CD4-positive, CD25-positive, alpha-beta regulatory T cell (primary cell): ENCODE measurements around the gene MRGPRX2. TPM values are rescaled to one million over a fixed set of nuclear protein-coding genes. Genes with fewer than 3 reads are reported as not detected.

Experiments used
- ATAC-seq, 2 donors: fragments of 150-1000 bp; cut with Tn5 transposase; one replicate each; pipeline ENCODE4 v1.10.0; 2021; ENCODE audit warnings: low read depth in 2 of 2, moderate number of reproducible peaks in 2 of 2, moderate library complexity in 1 of 2
- DNase-seq, 3 donors: peaks; one replicate each; pipeline versions ENCODE4 v3.0.0 to v3.0.0-alpha.2; 2012 to 2022; ENCODE audit warnings: mixed read lengths in 1 of 3
- H3K27ac ChIP-seq: one replicate; pipeline ENCODE4 v1.7.0; 2013; ENCODE audit warnings: mild to moderate bottlenecking, low read length; ENCODE audit not compliant: insufficient read depth, poor library complexity, severe bottlenecking
- H3K27me3 ChIP-seq: one replicate; pipeline ENCODE4 v1.7.0; 2013; ENCODE audit warnings: low read length; ENCODE audit not compliant: control insufficient read depth, insufficient read depth
- H3K36me3 ChIP-seq: one replicate; pipeline ENCODE4 v1.7.0; 2013; ENCODE audit warnings: mild to moderate bottlenecking, low read length, moderate library complexity; ENCODE audit not compliant: control insufficient read depth, insufficient read depth
- H3K4me1 ChIP-seq: 2 replicates; pipeline ENCODE4 v1.7.0; 2013; ENCODE audit warnings: mild to moderate bottlenecking, low read length; ENCODE audit not compliant: insufficient read depth, control insufficient read depth, poor library complexity, severe bottlenecking
- H3K4me3 ChIP-seq: one replicate; pipeline ENCODE4 v1.7.0; 2013; ENCODE audit warnings: low read depth, mild to moderate bottlenecking, low read length, moderate library complexity
- H3K9me3 ChIP-seq, 2 experiments: 1 replicate in 1 of 2; 2 replicates in 1 of 2; pipeline ENCODE4 v1.7.0; 2013; ENCODE audit warnings: low read length in 2 of 2, mild to moderate bottlenecking in 1 of 2, moderate library complexity in 1 of 2; ENCODE audit not compliant: control insufficient read depth in 2 of 2
- H3K27ac Mint-ChIP-seq, 3 donors: one replicate each; pipeline ENCODE4 v1.8.0; 2020 to 2022; ENCODE audit warnings: mild to moderate bottlenecking in 3 of 3, mixed read lengths in 3 of 3, moderate library complexity in 2 of 3
- H3K27me3 Mint-ChIP-seq: one replicate; pipeline ENCODE4 v1.8.0; 2022; ENCODE audit warnings: mild to moderate bottlenecking, mixed read lengths
- H3K36me3 Mint-ChIP-seq: one replicate; pipeline ENCODE4 v1.8.0; 2020; ENCODE audit warnings: mixed read lengths
- H3K4me1 Mint-ChIP-seq, 4 donors: one replicate each; pipeline ENCODE4 v1.8.0; 2020 to 2022; ENCODE audit warnings: mixed read lengths in 4 of 4, mild to moderate bottlenecking in 1 of 4
- H3K4me3 Mint-ChIP-seq, 4 donors: one replicate each; pipeline ENCODE4 v1.8.0; 2020 to 2022; ENCODE audit warnings: mild to moderate bottlenecking in 4 of 4, mixed read lengths in 4 of 4, moderate library complexity in 3 of 4
- H3K9me3 Mint-ChIP-seq, 7 donors: one replicate each; pipeline ENCODE4 v1.8.0; 2020 to 2022; ENCODE audit warnings: mixed read lengths in 7 of 7, mild to moderate bottlenecking in 3 of 7, moderate library complexity in 2 of 7
- polyA plus RNA-seq, 4 donors: library from polyadenylated mRNA; unstranded; fragments of 300-500 nt; fragmentation: Illumina TruSeq; gene quantifications; one replicate each; pipeline ENCODE4 v1.2.3, GENCODE V29; 2021
- total RNA-seq: library from RNA; stranded (reverse); gene quantifications from one replicate; pipeline ENCODE4 v1.2.3, GENCODE V29; 2022

The MRGPRX2 gene
- total and polyA plus RNA-seq, 5 donors from 2014 or later = not detected

- H3K9me3 Mint-ChIP-seq = peaks cover 0 to 7% (median 0%) of the 10 kb centered on the region in 7 donors
- H3K4me1 Mint-ChIP-seq = no peaks in the 10 kb centered on the region
- H3K9me3 ChIP-seq = no peaks in the 10 kb centered on the region
- no peak overlapping the region for H3K27ac ChIP-seq
- ATAC-seq (no peak), DNase-seq (no peak)
- peaks cover 15% of the 10 kb centered on the region for H3K27me3 Mint-ChIP-seq
- peaks cover 3% of the 10 kb centered on the region for H3K27me3 ChIP-seq
- no peaks in the 10 kb centered on the region for H3K36me3 Mint-ChIP-seq
- H3K4me3 ChIP-seq = no peak overlapping the region
- H3K4me3 Mint-ChIP-seq = no peak overlapping the region
- H3K36me3 ChIP-seq = no peaks in the 10 kb centered on the region
- no peak overlapping the region for H3K27ac Mint-ChIP-seq
- H3K4me1 ChIP-seq = no peaks in the 10 kb centered on the region
These were observed 34.8 kb downstream of the MRGPRX2 start for GRCh38 chr11:19025481-19026406.

- no peak for ATAC-seq
- H3K27me3 Mint-ChIP-seq = peaks cover 13% of the 10 kb centered on the region
These were observed 39.7 kb downstream of the MRGPRX2 start for GRCh38 chr11:19020831-19021230.

DNA sequence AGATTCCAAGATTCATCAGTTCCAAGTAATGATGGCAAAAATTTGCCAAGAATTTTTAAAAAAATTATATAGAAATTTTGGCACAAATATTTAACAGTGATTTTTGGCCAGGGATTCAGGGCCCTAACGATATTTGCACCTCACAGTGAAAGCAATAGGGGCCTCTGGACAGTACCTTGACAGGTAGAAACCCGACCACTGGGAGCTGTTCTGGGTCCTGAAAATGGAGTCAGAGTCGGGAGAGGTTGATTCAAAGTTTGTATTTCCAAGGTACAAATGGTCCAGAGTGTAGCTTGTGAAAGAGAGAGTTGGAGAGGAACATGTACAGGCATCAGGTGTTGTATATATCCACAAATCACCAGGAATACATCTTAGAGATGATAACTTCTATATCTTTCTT lies 41.6 kb downstream of the MRGPRX2 start:
- no peak for DNase-seq
- peaks cover 0 to 3% (median 0%) of the 10 kb centered on the region in 7 donors for H3K9me3 Mint-ChIP-seq
- Histone ChIP-seq H3K27me3 (peaks cover 6% of the 10 kb centered on the region), H3K36me3 (no peaks in the 10 kb centered on the region), H3K27ac (no peak overlapping the region), H3K4me1 (no peaks in the 10 kb centered on the region), H3K4me3 (no peak overlapping the region), H3K9me3 (no peaks in the 10 kb centered on the region)
- H3K36me3 Mint-ChIP-seq = no peaks in the 10 kb centered on the region
- no peak for ATAC-seq
- H3K4me1 Mint-ChIP-seq = no peaks in the 10 kb centered on the region
- peaks cover 8% of the 10 kb centered on the region for H3K27me3 Mint-ChIP-seq
- H3K4me3 Mint-ChIP-seq = no peak overlapping the region
- H3K27ac Mint-ChIP-seq = no peak overlapping the region

More at GRCh38 chr11:19020831-19021230, 39.7 kb downstream of the MRGPRX2 start:
- no peak for DNase-seq
- no peaks in the 10 kb centered on the region for H3K9me3 ChIP-seq
- Mint-ChIP-seq H3K4me3 (no peak overlapping the region), H3K9me3 (peaks cover 0 to 6% (median 0%) of the 10 kb centered on the region in 7 donors), H3K27ac (no peak overlapping the region), H3K36me3 (no peaks in the 10 kb centered on the region), H3K4me1 (no peaks in the 10 kb centered on the region)
- H3K4me3 ChIP-seq = no peak overlapping the region
- no peaks in the 10 kb centered on the region for H3K36me3 ChIP-seq
- no peaks in the 10 kb centered on the region for H3K4me1 ChIP-seq
- no peak overlapping the region for H3K27ac ChIP-seq
- peaks cover 7% of the 10 kb centered on the region for H3K27me3 ChIP-seq

DNA sequence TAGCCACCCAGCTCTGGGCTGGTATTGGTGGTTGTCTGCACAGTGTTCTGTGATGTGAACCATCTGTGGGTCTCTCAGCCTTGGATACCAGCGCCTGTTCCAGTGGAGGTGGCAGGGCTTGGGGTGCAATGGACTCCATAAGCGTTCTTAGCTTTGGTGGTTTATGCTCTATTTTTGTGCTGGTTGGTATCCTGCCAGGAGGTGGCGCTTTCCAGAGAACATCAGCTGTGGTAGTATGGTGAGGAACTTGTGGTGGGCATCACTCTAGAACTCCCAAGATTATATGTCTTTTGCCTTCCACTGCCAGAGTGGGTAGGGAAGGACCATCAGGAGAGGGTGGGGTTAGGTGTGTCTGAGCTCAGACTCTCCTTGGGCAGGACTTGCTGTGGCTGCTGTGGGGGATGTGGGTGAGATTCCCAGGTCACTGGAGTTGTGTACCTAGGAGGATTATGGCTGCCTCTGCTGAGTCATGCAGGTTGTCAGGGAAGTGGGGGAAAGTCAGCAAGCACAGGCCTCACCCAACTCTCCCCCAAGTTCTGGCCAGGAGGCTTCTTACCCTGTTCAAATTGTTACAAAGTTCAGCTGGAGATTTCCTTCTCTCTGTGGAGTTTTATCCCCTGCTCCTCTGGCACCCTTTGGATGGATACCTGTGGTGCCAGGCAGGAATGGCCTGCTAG lies 47.2 kb downstream of the MRGPRX2 start:
- H3K4me1 Mint-ChIP-seq = no peaks in the 10 kb centered on the region
- Histone ChIP-seq H3K36me3 (no peaks in the 10 kb centered on the region), H3K4me3 (no peak overlapping the region), H3K4me1 (no peaks in the 10 kb centered on the region), H3K27me3 (peaks cover 4% of the 10 kb centered on the region), H3K9me3 (no peaks in the 10 kb centered on the region), H3K27ac (no peak overlapping the region)
- peaks cover 12% of the 10 kb centered on the region for H3K27me3 Mint-ChIP-seq
- H3K9me3 Mint-ChIP-seq = peaks cover 0 to 17% (median 3%) of the 10 kb centered on the region in 7 donors
- no peak overlapping the region for H3K27ac Mint-ChIP-seq
- DNase-seq (no peak), ATAC-seq (no peak)
- H3K36me3 Mint-ChIP-seq = no peaks in the 10 kb centered on the region
- no peak overlapping the region for H3K4me3 Mint-ChIP-seq

DNA sequence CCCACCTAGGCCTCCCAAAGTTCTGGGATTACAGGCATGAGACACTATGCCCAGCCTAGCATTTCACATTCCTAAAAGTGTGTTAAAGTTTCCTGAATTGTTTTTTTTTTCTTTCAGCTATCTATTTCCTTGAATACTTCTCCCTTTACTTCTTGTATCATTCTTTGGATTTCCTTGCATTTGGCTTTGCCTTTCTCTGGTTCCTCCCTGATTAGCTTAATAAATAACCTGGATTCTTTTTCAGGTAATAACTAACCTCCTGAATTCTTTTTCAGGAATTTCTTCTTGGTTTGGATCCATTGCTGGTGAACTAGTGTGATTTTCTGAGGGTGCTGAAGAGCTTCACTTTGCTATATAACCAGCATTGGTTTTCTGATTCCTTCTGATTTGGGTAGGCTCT lies 47.9 kb downstream of the MRGPRX2 start:
- DNase-seq (no peak), ATAC-seq (no peak)
- Histone ChIP-seq H3K27ac (no peak overlapping the region), H3K4me3 (no peak overlapping the region), H3K36me3 (no peaks in the 10 kb centered on the region), H3K9me3 (no peaks in the 10 kb centered on the region), H3K4me1 (no peaks in the 10 kb centered on the region), H3K27me3 (peaks cover 3% of the 10 kb centered on the region)
- H3K4me1 Mint-ChIP-seq = no peaks in the 10 kb centered on the region
- H3K4me3 Mint-ChIP-seq = no peak overlapping the region
- no peaks in the 10 kb centered on the region for H3K36me3 Mint-ChIP-seq
- H3K27me3 Mint-ChIP-seq = peaks cover 9% of the 10 kb centered on the region
- peaks cover 0 to 22% (median 7%) of the 10 kb centered on the region in 7 donors for H3K9me3 Mint-ChIP-seq
- no peak overlapping the region for H3K27ac Mint-ChIP-seq

Other genes with a start within 250 kb of the MRGPRX2 start
- gene MRGPRX1, start 121.3 kb downstream of the MRGPRX2 start, total RNA-seq = not detected
- gene MRGPRX1, start 121.3 kb downstream of the MRGPRX2 start, polyA plus RNA-seq = not detected
- 16.2 TPM for gene ZDHHC13, start 56.5 kb upstream of the MRGPRX2 start, total RNA-seq
- 10 to 100 TPM in 3 of 4 donors, 1 to 10 TPM in 1; 9.6 to 21.0 (median 15.9) TPM for gene ZDHHC13, start 56.5 kb upstream of the MRGPRX2 start, polyA plus RNA-seq
- gene CSRP3, start 141.3 kb upstream of the MRGPRX2 start, total RNA-seq = not detected
- not detected for gene CSRP3, start 141.3 kb upstream of the MRGPRX2 start, polyA plus RNA-seq
- gene E2F8, start 180.2 kb upstream of the MRGPRX2 start, total RNA-seq = 0.35 TPM
- under 1 TPM in 2 of 4 donors, not detected in 2; 0.25 to 0.33 TPM for gene E2F8, start 180.2 kb upstream of the MRGPRX2 start, polyA plus RNA-seq